IMR-90 (cell line): ENCODE data around the gene ANKRD37. TPM values are rescaled to one million over a fixed set of nuclear protein-coding genes. Genes with fewer than 3 reads are reported as not detected.

ENCODE experiments used
- ATAC-seq: fragments of 200-7000 bp; cut with Tn5 transposase; 2 replicates; pipeline ENCODE4 v1.9.1; 2020; ENCODE audit warnings: low read depth, mild to moderate bottlenecking, moderate library complexity
- BruUV-seq: library from RNA; stranded (reverse); fragments of 400-500 nt; replicated peaks from 2 replicates; lab custom pipeline; 2021; lab: Mats Ljungman, UMichigan
- CTCF ChIA-PET: fragments of 300-600 bp; formaldehyde crosslinking; extraction: SDS; loops from one replicate; lab custom pipeline; 2021; ENCODE audit warnings: antibody characterized with exemption; lab: Yijun Ruan, JAX
- POLR2A ChIA-PET: fragments of 300-600 bp; sonication (Branson Sonifier 250); formaldehyde crosslinking; loops from one replicate; lab custom pipeline; 2022; ENCODE audit warnings: antibody characterized with exemption; ENCODE audit not compliant: unreplicated experiment; lab: Charles Lee
- DNase-seq: peaks from one replicate; pipeline ENCODE4 v3.0.0; 2013
- H2AFZ ChIP-seq: replicated peaks from 2 replicates; pipeline ENCODE3; 2013; ENCODE audit warnings: low read length, mild to moderate bottlenecking; ENCODE audit not compliant: poor library complexity
- H2AK5ac ChIP-seq: 2 replicates; pipeline ENCODE4 v1.6.1; 2013; ENCODE audit warnings: low read depth, low read length, inconsistent platforms
- H2AK9ac ChIP-seq: replicated peaks from 2 replicates; pipeline ENCODE3; 2013; ENCODE audit warnings: mild to moderate bottlenecking, low read depth, low read length, moderate library complexity; ENCODE audit not compliant: poor library complexity
- H2BK120ac ChIP-seq: 2 replicates; pipeline ENCODE4 v1.6.1; 2013; ENCODE audit warnings: low read depth, low read length, inconsistent platforms
- H2BK15ac ChIP-seq: 3 replicates; pipeline ENCODE4 v1.6.1; 2013; ENCODE audit warnings: low read depth, low read length, inconsistent platforms
- H2BK20ac ChIP-seq: 2 replicates; pipeline ENCODE4 v1.6.1; 2013; ENCODE audit warnings: low read depth, mild to moderate bottlenecking, inconsistent platforms, low read length, moderate library complexity
- H2BK5ac ChIP-seq: 2 replicates; pipeline ENCODE4 v1.6.1; 2013; ENCODE audit warnings: mild to moderate bottlenecking, low read depth, low read length, inconsistent platforms; ENCODE audit not compliant: poor library complexity, severe bottlenecking
- H3K14ac ChIP-seq: replicated peaks from 2 replicates; pipeline ENCODE4 v1.6.1; 2013; ENCODE audit warnings: low read depth, low read length, inconsistent platforms
- H3K18ac ChIP-seq: 2 replicates; pipeline ENCODE4 v1.6.1; 2013; ENCODE audit warnings: low read depth, low read length, control low read depth
- H3K23ac ChIP-seq: 2 replicates; pipeline ENCODE4 v1.6.1; 2013; ENCODE audit warnings: low read depth, low read length, inconsistent platforms
- H3K27ac ChIP-seq: 2 replicates; pipeline ENCODE4 v1.5.1; 2013; ENCODE audit warnings: mild to moderate bottlenecking, control low read depth, low read length; ENCODE audit not compliant: insufficient read depth
- H3K27me3 ChIP-seq: 2 replicates; pipeline ENCODE4 v1.6.1; 2013; ENCODE audit warnings: low read length; ENCODE audit not compliant: control insufficient read depth, insufficient read depth
- H3K36me3 ChIP-seq: 2 replicates; pipeline ENCODE4 v1.6.1; 2013; ENCODE audit warnings: low read length, mixed read lengths; ENCODE audit not compliant: control insufficient read depth, insufficient read depth
- H3K4ac ChIP-seq: 2 replicates; pipeline ENCODE4 v1.6.1; 2013; ENCODE audit warnings: low read depth, low read length, inconsistent platforms
- H3K4me1 ChIP-seq: 2 replicates; pipeline ENCODE4 v1.6.1; 2013; ENCODE audit warnings: low read length, mixed read lengths; ENCODE audit not compliant: control insufficient read depth, insufficient read depth
- H3K4me2 ChIP-seq: 2 replicates; pipeline ENCODE4 v1.6.1; 2013; ENCODE audit warnings: low read depth, mild to moderate bottlenecking, control low read depth, low read length, moderate library complexity
- H3K4me3 ChIP-seq: 2 replicates; pipeline ENCODE4 v1.5.1; 2013; ENCODE audit warnings: low read depth, mild to moderate bottlenecking, control low read depth, low read length, moderate library complexity; ENCODE audit not compliant: insufficient read depth
- H3K56ac ChIP-seq: 2 replicates; pipeline ENCODE4 v1.6.1; 2013; ENCODE audit warnings: low read length, inconsistent platforms; ENCODE audit not compliant: insufficient read depth; ENCODE audit errors: extremely low read depth
- H3K79me1 ChIP-seq, 2 experiments: 2 replicates each; pipeline ENCODE4 v1.6.1; 2013; ENCODE audit warnings: low read length in 2 of 2, inconsistent platforms in 1 of 2, low read depth in 1 of 2
- H3K9ac ChIP-seq: 2 replicates; pipeline ENCODE4 v1.6.1; 2013; ENCODE audit warnings: low read depth, low read length, control low read depth
- H3K9me1 ChIP-seq: 2 replicates; pipeline ENCODE4 v1.6.1; 2013; ENCODE audit warnings: low read length, inconsistent platforms; ENCODE audit not compliant: insufficient read depth
- H3K9me3 ChIP-seq: 2 replicates; pipeline ENCODE4 v1.6.1; 2013; ENCODE audit warnings: low read length; ENCODE audit not compliant: control insufficient read depth, insufficient read depth
- H4K20me1 ChIP-seq: 2 replicates; pipeline ENCODE4 v1.6.1; 2013; ENCODE audit warnings: low read length, inconsistent platforms; ENCODE audit not compliant: insufficient read depth
- H4K5ac ChIP-seq: 2 replicates; pipeline ENCODE4 v1.6.1; 2013; ENCODE audit warnings: mild to moderate bottlenecking, low read depth, low read length, control low read depth
- H4K8ac ChIP-seq, 2 experiments: 2 replicates each; pipeline ENCODE4 v1.6.1; 2013; ENCODE audit warnings: low read depth in 2 of 2, low read length in 2 of 2, control low read depth in 1 of 2, inconsistent platforms in 1 of 2
- H4K91ac ChIP-seq: 2 replicates; pipeline ENCODE4 v1.6.1; 2013; ENCODE audit warnings: low read depth, low read length, inconsistent platforms; ENCODE audit not compliant: insufficient read depth
- CEBPB ChIP-seq: IDR thresholded peaks from 2 replicates; pipeline ENCODE4 v1.6.1; 2012; ENCODE audit warnings: low read depth, low read length, improper control_type of control experiment
- CTCF ChIP-seq: conservative IDR thresholded peaks from 2 replicates; pipeline ENCODE4 v1.5.1; 2012; ENCODE audit warnings: mild to moderate bottlenecking, low read depth, low read length, improper control_type of control experiment
- MAFK ChIP-seq: IDR thresholded peaks from 2 replicates; pipeline ENCODE4 v1.6.1; 2012; ENCODE audit warnings: low read depth, low read length, improper control_type of control experiment
- MAZ ChIP-seq: IDR thresholded peaks from 2 replicates; pipeline ENCODE4 v1.6.1; 2012; ENCODE audit warnings: low read depth, mild to moderate bottlenecking, low read length, improper control_type of control experiment, moderate library complexity, borderline replicate concordance
- MXI1 ChIP-seq: IDR thresholded peaks from 2 replicates; pipeline ENCODE4 v1.6.1; 2012; ENCODE audit warnings: low read depth, mild to moderate bottlenecking, low read length, moderate library complexity, borderline replicate concordance
- NFE2L2 ChIP-seq: fragments of 150-350 bp; IDR thresholded peaks from 2 replicates; pipeline ENCODE4 v1.6.1; 2016; ENCODE audit warnings: low read depth, mild to moderate bottlenecking, low read length
- WGBS, 2 experiments: methylation state at CpG; one replicate each; pipeline versions ENCODE4 v1.1.5 to v1.1.7; 2013; ENCODE audit warnings: missing lambda C conversion rate in 2 of 2; ENCODE audit not compliant: insufficient read length in 1 of 2; ENCODE audit errors: extremely low coverage in 2 of 2; 5-methylcytosine and 5-hydroxymethylcytosine counted together
- dilution Hi-C: fragments of 300-500 bp; cut with HindIII; formaldehyde crosslinking; loops from one replicate; pipeline ENCODE4 v1.14.3; 2018; ENCODE audit warnings: low sequenced_read_pairs; ENCODE audit not compliant: unreplicated experiment
- in situ Hi-C: fragments of 300-500 bp; cut with MboI; formaldehyde crosslinking; loops from 3 replicates; pipeline ENCODE4 v1.14.3; 2019; ENCODE audit warnings: low sequenced_read_pairs, inconsistent platforms, mixed read lengths
- intact Hi-C: fragments of 100-400 bp; cut with micrococcal nuclease; formaldehyde crosslinking; loops from 2 replicates; pipeline ENCODE4 v1.10.0; 2022
- polyA plus RNA-seq, 3 experiments: library from polyadenylated mRNA; depleted of rRNA; stranded (reverse); fragments of >200 nt; gene quantifications; 2 replicates each; pipeline ENCODE4 v1.2.3, GENCODE V29; 2012; ENCODE audit warnings: low replicate concordance in 1 of 3
- total RNA-seq: library from RNA; depleted of rRNA; stranded (reverse); fragments of >200 nt; gene quantifications from 2 replicates; pipeline ENCODE4 v1.2.3, GENCODE V29; 2012

The ANKRD37 gene
- total and polyA plus RNA-seq, 2 of the 4 experiments (the other 2 are of a cell fraction): 7.1 to 8.2 TPM

- H2BK20ac ChIP-seq: no peak overlapping the region
These were observed 31.8 kb upstream of the ANKRD37 start for GRCh38 chr4:185364886-185365285.

More at GRCh38 chr4:185364886-185365285, 31.8 kb upstream of the ANKRD37 start:
- no peak overlapping the region for H3K18ac ChIP-seq
- no peaks in the 10 kb centered on the region for H3K27me3 ChIP-seq
- no peak overlapping the region for H2AFZ ChIP-seq
- H4K20me1 ChIP-seq: no peaks in the 10 kb centered on the region
- ATAC-seq (no peak), DNase-seq (no peak)
- no peak overlapping the region for H2BK120ac ChIP-seq
- no peak overlapping the region for H2AK9ac ChIP-seq
- H3K23ac ChIP-seq: no peak overlapping the region
- ChIA-PET POLR2A (no interaction called here), CTCF (interaction anchor here (1.2 to 1.3 kb wide), 2 partner anchors 9 to 12 kb away, joined by 3 to 4 read pairs; no protein-coding TSS in a partner anchor)
- no peak overlapping the region for H3K4me2 ChIP-seq
- intact Hi-C loops: loop anchor here (10.0 kb wide), 1 partner anchor 150 kb away; no protein-coding TSS in a partner anchor
- in situ Hi-C loops: no loop called here
- no peak overlapping the region for H3K4me3 ChIP-seq
- no peak overlapping the region for H4K91ac ChIP-seq
- H2BK15ac ChIP-seq: no peak overlapping the region
- TF ChIP-seq CTCF (no peak), NFE2L2 (no peak), MAFK (no peak), CEBPB (no peak), MAZ (no peak), MXI1 (no peak)
- H2AK5ac ChIP-seq: no peak overlapping the region
- no peak overlapping the region for H3K14ac ChIP-seq
- no peak overlapping the region for H4K5ac ChIP-seq
- no peak overlapping the region for H3K4ac ChIP-seq
- H3K9me3 ChIP-seq: no peaks in the 10 kb centered on the region
- no peaks in the 10 kb centered on the region; a peak in 1 of 4 replicates for H3K79me1 ChIP-seq
- no peak overlapping the region for H3K9ac ChIP-seq
- no TSS peak for BruUV-seq
- no peak overlapping the region for H4K8ac ChIP-seq
- H2BK5ac ChIP-seq: no peak overlapping the region
- 0 out of 2 replicates have a peak, but pooled peaks cover 5% of the 10 kb centered on the region for H3K9me1 ChIP-seq
- no peaks in the 10 kb centered on the region for H3K4me1 ChIP-seq
- WGBS, 2 experiments: 20% methylated on average over 1 of the region's 5 CpGs; no CpG with 5 or more reads in 1 of the 2 experiments
- H3K56ac ChIP-seq: no peak overlapping the region
- H3K27ac ChIP-seq: no peak overlapping the region
- H3K36me3 ChIP-seq: peaks cover 3% of the 10 kb centered on the region
- dilution Hi-C loops: no loop called here
